SK-N-MC (cell line): ENCODE data around the gene KCNH1.

Experiments
- EZH2 ChIP-seq: fragments of 200-600 bp; sonication (generic); IDR thresholded peaks from one replicate; pipeline ENCODE4 v1.6.1; 2017; ENCODE audit warnings: antibody characterized with exemption
- POLR2AphosphoS5 ChIP-seq: IDR thresholded peaks from 2 replicates; pipeline ENCODE4 v1.6.1; 2012; ENCODE audit warnings: mild to moderate bottlenecking, low read depth, low read length, borderline replicate concordance

DNA sequence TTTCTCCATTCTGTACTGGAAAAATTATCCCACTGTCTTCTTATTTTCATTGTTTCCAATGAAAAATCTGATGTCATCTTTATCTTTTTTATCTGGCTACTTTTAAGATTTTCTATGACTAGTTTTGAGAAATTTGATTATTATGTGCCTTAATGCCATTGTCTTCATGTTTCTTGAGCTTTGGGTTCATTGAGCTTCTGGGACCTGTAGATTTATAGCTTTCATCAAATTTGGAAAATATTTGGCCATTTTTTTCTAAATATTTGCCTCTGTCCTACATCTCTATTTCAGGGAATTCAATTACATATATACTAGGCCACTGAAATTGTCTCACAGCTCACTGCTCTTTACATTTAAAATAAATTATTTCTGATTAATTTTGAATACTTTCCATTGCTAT, 38.7 kb upstream of the KCNH1 start:
- no peak for TF ChIP-seq POLR2AphosphoS5
- TF ChIP-seq EZH2: no peak
